GM08714 (cell line): ENCODE measurements around the gene LRRC3.

Experiments used
- H3K4me3 ChIP-seq: fragments of 200-500 bp; sonication (Bioruptor generic); 2 replicates; pipeline ENCODE4 v1.5.1; 2014; ENCODE audit warnings: mild to moderate bottlenecking, low read length, inconsistent platforms
- ZNF274 ChIP-seq: IDR thresholded peaks from 2 replicates; pipeline ENCODE4 v1.6.1; 2012; ENCODE audit warnings: mild to moderate bottlenecking, low read depth, low read length

The LRRC3 gene

GRCh38 chr21:44482581-44483287 is 27.4 kb downstream of the LRRC3 start:
- no peak overlapping the region for H3K4me3 ChIP-seq

GRCh38 chr21:44483288-44484237 is 28.3 kb downstream of the LRRC3 start:
- TF ChIP-seq ZNF274: no peak
- no peak overlapping the region for H3K4me3 ChIP-seq

More at GRCh38 chr21:44482581-44483287, 27.4 kb downstream of the LRRC3 start:
- no peak for TF ChIP-seq ZNF274

- no peak overlapping the region for H3K4me3 ChIP-seq
- no peak for TF ChIP-seq ZNF274
Observed at GRCh38 chr21:44484498-44485253, 29.4 kb downstream of the LRRC3 start.

- H3K4me3 ChIP-seq: no peak overlapping the region
- no peak for TF ChIP-seq ZNF274
Observed at GRCh38 chr21:44485254-44485793, 30.0 kb downstream of the LRRC3 start.

- no peak for TF ChIP-seq ZNF274
- no peak overlapping the region for H3K4me3 ChIP-seq
Observed at GRCh38 chr21:44485796-44486195, 30.5 kb downstream of the LRRC3 start.

GRCh38 chr21:44486302-44486701 is 31.0 kb downstream of the LRRC3 start:
- H3K4me3 ChIP-seq: no peak overlapping the region
- no peak for TF ChIP-seq ZNF274

- TF ChIP-seq ZNF274: no peak
- no peak overlapping the region for H3K4me3 ChIP-seq
Observed at GRCh38 chr21:44487831-44488230, 32.5 kb downstream of the LRRC3 start.

- H3K4me3 ChIP-seq: no peak overlapping the region
- TF ChIP-seq ZNF274: no peak
Observed at GRCh38 chr21:44489962-44490361, 34.7 kb downstream of the LRRC3 start.

- no peak overlapping the region for H3K4me3 ChIP-seq
- no peak for TF ChIP-seq ZNF274
Observed at GRCh38 chr21:44490405-44490804, 35.1 kb downstream of the LRRC3 start.

- TF ChIP-seq ZNF274: no peak
- no peak overlapping the region for H3K4me3 ChIP-seq
Observed at GRCh38 chr21:44490816-44491215, 35.5 kb downstream of the LRRC3 start.

- no peak overlapping the region for H3K4me3 ChIP-seq
- TF ChIP-seq ZNF274: no peak
Observed at GRCh38 chr21:44492567-44493385, 37.5 kb downstream of the LRRC3 start.

- no peak overlapping the region for H3K4me3 ChIP-seq
- no peak for TF ChIP-seq ZNF274
Observed at GRCh38 chr21:44494418-44494817, 39.1 kb downstream of the LRRC3 start.

- H3K4me3 ChIP-seq: no peak overlapping the region
- TF ChIP-seq ZNF274: no peak
Observed at GRCh38 chr21:44494956-44495355, 39.6 kb downstream of the LRRC3 start.
